IMR-90 (cell line): ENCODE measurements around the gene TP73. TPM values are rescaled to one million over a fixed set of nuclear protein-coding genes. Genes with fewer than 3 reads are reported as not detected.

Experiments used
- ATAC-seq: fragments of 200-7000 bp; cut with Tn5 transposase; 2 replicates; pipeline ENCODE4 v1.9.1; 2020; ENCODE audit warnings: low read depth, mild to moderate bottlenecking, moderate library complexity
- BruUV-seq: library from RNA; stranded (reverse); fragments of 400-500 nt; replicated peaks from 2 replicates; lab custom pipeline; 2021; lab: Mats Ljungman, UMichigan
- CTCF ChIA-PET: fragments of 300-600 bp; formaldehyde crosslinking; extraction: SDS; loops from one replicate; lab custom pipeline; 2021; ENCODE audit warnings: antibody characterized with exemption; lab: Yijun Ruan, JAX
- POLR2A ChIA-PET: fragments of 300-600 bp; sonication (Branson Sonifier 250); formaldehyde crosslinking; loops from one replicate; lab custom pipeline; 2022; ENCODE audit warnings: antibody characterized with exemption; ENCODE audit not compliant: unreplicated experiment; lab: Charles Lee
- DNase-seq: peaks from one replicate; pipeline ENCODE4 v3.0.0; 2013
- H2AFZ ChIP-seq: replicated peaks from 2 replicates; pipeline ENCODE3; 2013; ENCODE audit warnings: low read length, mild to moderate bottlenecking; ENCODE audit not compliant: poor library complexity
- H2AK5ac ChIP-seq: 2 replicates; pipeline ENCODE4 v1.6.1; 2013; ENCODE audit warnings: low read depth, low read length, inconsistent platforms
- H2AK9ac ChIP-seq: replicated peaks from 2 replicates; pipeline ENCODE3; 2013; ENCODE audit warnings: mild to moderate bottlenecking, low read depth, low read length, moderate library complexity; ENCODE audit not compliant: poor library complexity
- H2BK120ac ChIP-seq: 2 replicates; pipeline ENCODE4 v1.6.1; 2013; ENCODE audit warnings: low read depth, low read length, inconsistent platforms
- H2BK15ac ChIP-seq: 3 replicates; pipeline ENCODE4 v1.6.1; 2013; ENCODE audit warnings: low read depth, low read length, inconsistent platforms
- H2BK20ac ChIP-seq: 2 replicates; pipeline ENCODE4 v1.6.1; 2013; ENCODE audit warnings: low read depth, mild to moderate bottlenecking, inconsistent platforms, low read length, moderate library complexity
- H2BK5ac ChIP-seq: 2 replicates; pipeline ENCODE4 v1.6.1; 2013; ENCODE audit warnings: mild to moderate bottlenecking, low read depth, low read length, inconsistent platforms; ENCODE audit not compliant: poor library complexity, severe bottlenecking
- H3K14ac ChIP-seq: replicated peaks from 2 replicates; pipeline ENCODE4 v1.6.1; 2013; ENCODE audit warnings: low read depth, low read length, inconsistent platforms
- H3K18ac ChIP-seq: 2 replicates; pipeline ENCODE4 v1.6.1; 2013; ENCODE audit warnings: low read depth, low read length, control low read depth
- H3K23ac ChIP-seq: 2 replicates; pipeline ENCODE4 v1.6.1; 2013; ENCODE audit warnings: low read depth, low read length, inconsistent platforms
- H3K27ac ChIP-seq: 2 replicates; pipeline ENCODE4 v1.5.1; 2013; ENCODE audit warnings: mild to moderate bottlenecking, control low read depth, low read length; ENCODE audit not compliant: insufficient read depth
- H3K27me3 ChIP-seq: 2 replicates; pipeline ENCODE4 v1.6.1; 2013; ENCODE audit warnings: low read length; ENCODE audit not compliant: control insufficient read depth, insufficient read depth
- H3K36me3 ChIP-seq: 2 replicates; pipeline ENCODE4 v1.6.1; 2013; ENCODE audit warnings: low read length, mixed read lengths; ENCODE audit not compliant: control insufficient read depth, insufficient read depth
- H3K4ac ChIP-seq: 2 replicates; pipeline ENCODE4 v1.6.1; 2013; ENCODE audit warnings: low read depth, low read length, inconsistent platforms
- H3K4me1 ChIP-seq: 2 replicates; pipeline ENCODE4 v1.6.1; 2013; ENCODE audit warnings: low read length, mixed read lengths; ENCODE audit not compliant: control insufficient read depth, insufficient read depth
- H3K4me2 ChIP-seq: 2 replicates; pipeline ENCODE4 v1.6.1; 2013; ENCODE audit warnings: low read depth, mild to moderate bottlenecking, control low read depth, low read length, moderate library complexity
- H3K4me3 ChIP-seq: 2 replicates; pipeline ENCODE4 v1.5.1; 2013; ENCODE audit warnings: low read depth, mild to moderate bottlenecking, control low read depth, low read length, moderate library complexity; ENCODE audit not compliant: insufficient read depth
- H3K56ac ChIP-seq: 2 replicates; pipeline ENCODE4 v1.6.1; 2013; ENCODE audit warnings: low read length, inconsistent platforms; ENCODE audit not compliant: insufficient read depth; ENCODE audit errors: extremely low read depth
- H3K79me1 ChIP-seq, 2 experiments: 2 replicates each; pipeline ENCODE4 v1.6.1; 2013; ENCODE audit warnings: low read length in 2 of 2, inconsistent platforms in 1 of 2, low read depth in 1 of 2
- H3K9ac ChIP-seq: 2 replicates; pipeline ENCODE4 v1.6.1; 2013; ENCODE audit warnings: low read depth, low read length, control low read depth
- H3K9me1 ChIP-seq: 2 replicates; pipeline ENCODE4 v1.6.1; 2013; ENCODE audit warnings: low read length, inconsistent platforms; ENCODE audit not compliant: insufficient read depth
- H3K9me3 ChIP-seq: 2 replicates; pipeline ENCODE4 v1.6.1; 2013; ENCODE audit warnings: low read length; ENCODE audit not compliant: control insufficient read depth, insufficient read depth
- H4K20me1 ChIP-seq: 2 replicates; pipeline ENCODE4 v1.6.1; 2013; ENCODE audit warnings: low read length, inconsistent platforms; ENCODE audit not compliant: insufficient read depth
- H4K5ac ChIP-seq: 2 replicates; pipeline ENCODE4 v1.6.1; 2013; ENCODE audit warnings: mild to moderate bottlenecking, low read depth, low read length, control low read depth
- H4K8ac ChIP-seq, 2 experiments: 2 replicates each; pipeline ENCODE4 v1.6.1; 2013; ENCODE audit warnings: low read depth in 2 of 2, low read length in 2 of 2, control low read depth in 1 of 2, inconsistent platforms in 1 of 2
- H4K91ac ChIP-seq: 2 replicates; pipeline ENCODE4 v1.6.1; 2013; ENCODE audit warnings: low read depth, low read length, inconsistent platforms; ENCODE audit not compliant: insufficient read depth
- BHLHE40 ChIP-seq: fragments of 150-350 bp; IDR thresholded peaks from 2 replicates; pipeline ENCODE4 v1.6.1; 2016; ENCODE audit warnings: mild to moderate bottlenecking, low read depth, low read length
- CEBPB ChIP-seq: IDR thresholded peaks from 2 replicates; pipeline ENCODE4 v1.6.1; 2012; ENCODE audit warnings: low read depth, low read length, improper control_type of control experiment
- MAFK ChIP-seq: IDR thresholded peaks from 2 replicates; pipeline ENCODE4 v1.6.1; 2012; ENCODE audit warnings: low read depth, low read length, improper control_type of control experiment
- MXI1 ChIP-seq: IDR thresholded peaks from 2 replicates; pipeline ENCODE4 v1.6.1; 2012; ENCODE audit warnings: low read depth, mild to moderate bottlenecking, low read length, moderate library complexity, borderline replicate concordance
- NFE2L2 ChIP-seq: fragments of 150-350 bp; IDR thresholded peaks from 2 replicates; pipeline ENCODE4 v1.6.1; 2016; ENCODE audit warnings: low read depth, mild to moderate bottlenecking, low read length
- POLR2A ChIP-seq: IDR thresholded peaks from 2 replicates; pipeline ENCODE4 v1.6.1; 2012; ENCODE audit warnings: mild to moderate bottlenecking, low read depth, low read length
- RAD21 ChIP-seq: IDR thresholded peaks from 2 replicates; pipeline ENCODE4 v1.6.1; 2012; ENCODE audit warnings: low read length, improper control_type of control experiment
- RFX5 ChIP-seq: IDR thresholded peaks from 2 replicates; pipeline ENCODE4 v1.8.0; 2012; ENCODE audit warnings: low read depth, mild to moderate bottlenecking, low read length, moderate library complexity
- WGBS, 2 experiments: methylation state at CpG; one replicate each; pipeline versions ENCODE4 v1.1.5 to v1.1.7; 2013; ENCODE audit warnings: missing lambda C conversion rate in 2 of 2; ENCODE audit not compliant: insufficient read length in 1 of 2; ENCODE audit errors: extremely low coverage in 2 of 2; 5-methylcytosine and 5-hydroxymethylcytosine counted together
- dilution Hi-C: fragments of 300-500 bp; cut with HindIII; formaldehyde crosslinking; loops from one replicate; pipeline ENCODE4 v1.14.3; 2018; ENCODE audit warnings: low sequenced_read_pairs; ENCODE audit not compliant: unreplicated experiment
- in situ Hi-C: fragments of 300-500 bp; cut with MboI; formaldehyde crosslinking; loops from 3 replicates; pipeline ENCODE4 v1.14.3; 2019; ENCODE audit warnings: low sequenced_read_pairs, inconsistent platforms, mixed read lengths
- intact Hi-C: fragments of 100-400 bp; cut with micrococcal nuclease; formaldehyde crosslinking; loops from 2 replicates; pipeline ENCODE4 v1.10.0; 2022
- polyA plus RNA-seq, 3 experiments: library from polyadenylated mRNA; depleted of rRNA; stranded (reverse); fragments of >200 nt; gene quantifications; 2 replicates each; pipeline ENCODE4 v1.2.3, GENCODE V29; 2012; ENCODE audit warnings: low replicate concordance in 1 of 3
- total RNA-seq: library from RNA; depleted of rRNA; stranded (reverse); fragments of >200 nt; gene quantifications from 2 replicates; pipeline ENCODE4 v1.2.3, GENCODE V29; 2012
- TF ChIP-seq, protein P1 (sequence below): conservative IDR thresholded peaks from 2 replicates; pipeline ENCODE4 v1.5.1; 2012; ENCODE audit warnings: mild to moderate bottlenecking, low read depth, low read length, improper control_type of control experiment

Gene TP73
- total and polyA plus RNA-seq, 2 of the 4 experiments (the other 2 are of a cell fraction), result not detected

DNA sequence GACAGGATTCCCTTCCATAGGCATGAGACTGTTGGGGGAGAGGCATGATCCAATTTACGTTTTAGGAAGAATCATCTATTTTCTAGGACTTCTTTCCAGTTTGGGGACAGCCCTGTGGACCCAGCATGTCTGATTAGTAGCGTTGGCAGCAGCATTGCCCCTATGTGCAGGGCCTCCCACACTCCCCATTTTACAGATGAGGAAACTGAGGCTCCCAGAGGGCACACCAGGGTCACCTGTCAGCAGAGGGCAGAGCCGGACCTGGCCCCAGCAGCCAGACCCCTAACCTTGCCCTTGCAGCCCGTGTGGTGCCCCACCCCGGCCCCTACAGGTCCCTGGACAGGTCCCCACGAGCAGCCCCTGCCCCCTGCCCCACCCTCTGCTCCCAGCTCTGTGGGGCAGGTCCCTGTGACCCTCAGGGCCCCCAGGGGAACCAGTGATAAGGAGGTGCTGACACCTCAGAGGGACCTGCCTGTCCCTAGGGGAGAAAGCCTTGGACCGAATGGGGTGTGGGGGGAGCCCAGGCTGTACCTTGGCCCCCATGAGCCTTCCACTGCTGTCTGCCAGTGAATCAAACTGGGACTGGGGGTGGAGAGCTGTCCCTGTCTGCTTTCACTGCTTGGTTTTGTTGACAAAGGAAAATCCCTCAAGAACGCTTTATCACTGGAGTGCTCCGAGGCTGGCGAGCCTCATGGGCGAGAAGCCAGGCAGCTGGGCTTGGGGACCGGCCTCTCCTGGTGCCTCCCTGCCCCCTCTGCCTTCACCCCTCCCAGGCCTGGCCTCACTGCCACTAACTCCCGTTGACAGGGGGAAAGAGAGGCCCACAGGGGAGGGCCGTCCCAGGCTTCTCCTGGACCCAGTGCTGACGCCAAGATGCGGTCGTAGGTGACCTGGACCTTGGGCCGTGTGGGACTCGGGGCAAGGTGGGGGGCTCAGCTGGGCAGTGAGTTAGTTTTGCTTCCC lies 60.5 kb downstream of the TP73 start:
- in situ Hi-C loops (no loop called here), dilution Hi-C loops (no loop called here), intact Hi-C loops (no loop called here)
- Histone ChIP-seq H3K9me3 (no peaks in the 10 kb centered on the region), H3K4me3 (no peak overlapping the region), H3K14ac (no peak overlapping the region), H4K8ac (no peak overlapping the region), H3K4ac (no peak overlapping the region), H2AK5ac (no peak overlapping the region), H3K9ac (no peak overlapping the region), H4K5ac (no peak overlapping the region), H2BK5ac (no peak overlapping the region), H4K20me1 (no peaks in the 10 kb centered on the region), H3K23ac (no peak overlapping the region), H4K91ac (no peak overlapping the region), H3K4me2 (no peak overlapping the region), H3K36me3 (no peaks in the 10 kb centered on the region), H3K79me1 (no peaks in the 10 kb centered on the region), H3K9me1 (no peaks in the 10 kb centered on the region), H3K56ac (no peak overlapping the region), H2AK9ac (no peak overlapping the region), H2BK120ac (no peak overlapping the region), H3K18ac (no peak overlapping the region), H3K27ac (no peak overlapping the region), H2BK20ac (no peak overlapping the region), H2BK15ac (no peak overlapping the region), H2AFZ (no peak overlapping the region), H3K4me1 (no peaks in the 10 kb centered on the region), H3K27me3 (peaks cover 74% of the 10 kb centered on the region)
- POLR2A ChIA-PET, result no interaction called here
- CTCF ChIA-PET, result no interaction called here
- no TSS peak for BruUV-seq
- WGBS, 2 experiments, result 22% methylated on average over 1 of the region's 19 CpGs; no CpG with 5 or more reads in 1 of the 2 experiments
- TF ChIP-seq MXI1, result no peak
- TF ChIP-seq CEBPB, result no peak
- TF ChIP-seq RAD21, result no peak
- no peak for TF ChIP-seq NFE2L2
- no peak for TF ChIP-seq MAFK
- TF ChIP-seq RFX5, result no peak
- TF ChIP-seq, protein P1, sequence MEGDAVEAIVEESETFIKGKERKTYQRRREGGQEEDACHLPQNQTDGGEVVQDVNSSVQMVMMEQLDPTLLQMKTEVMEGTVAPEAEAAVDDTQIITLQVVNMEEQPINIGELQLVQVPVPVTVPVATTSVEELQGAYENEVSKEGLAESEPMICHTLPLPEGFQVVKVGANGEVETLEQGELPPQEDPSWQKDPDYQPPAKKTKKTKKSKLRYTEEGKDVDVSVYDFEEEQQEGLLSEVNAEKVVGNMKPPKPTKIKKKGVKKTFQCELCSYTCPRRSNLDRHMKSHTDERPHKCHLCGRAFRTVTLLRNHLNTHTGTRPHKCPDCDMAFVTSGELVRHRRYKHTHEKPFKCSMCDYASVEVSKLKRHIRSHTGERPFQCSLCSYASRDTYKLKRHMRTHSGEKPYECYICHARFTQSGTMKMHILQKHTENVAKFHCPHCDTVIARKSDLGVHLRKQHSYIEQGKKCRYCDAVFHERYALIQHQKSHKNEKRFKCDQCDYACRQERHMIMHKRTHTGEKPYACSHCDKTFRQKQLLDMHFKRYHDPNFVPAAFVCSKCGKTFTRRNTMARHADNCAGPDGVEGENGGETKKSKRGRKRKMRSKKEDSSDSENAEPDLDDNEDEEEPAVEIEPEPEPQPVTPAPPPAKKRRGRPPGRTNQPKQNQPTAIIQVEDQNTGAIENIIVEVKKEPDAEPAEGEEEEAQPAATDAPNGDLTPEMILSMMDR, result no peak
- TF ChIP-seq POLR2A, result no peak
- TF ChIP-seq BHLHE40, result no peak
- ATAC-seq, result no peak
- DNase-seq, result no peak
